Measurements from ENCODE around the gene SPPL2B. TPM values are rescaled to one million over a fixed set of nuclear protein-coding genes. Genes with fewer than 3 reads are reported as not detected.

SPPL2B gene
- total RNA-seq, 1 donor from 2014 or later: 95.7 TPM

GRCh38 chr19:2375353-2376121 is 47.1 kb downstream of the SPPL2B start:
- no peak overlapping the region for H3K27ac ChIP-seq
- H3K9me3 ChIP-seq: peaks cover 0 to 3% of the 10 kb centered on the region in 2 donors
- no peak for TF ChIP-seq CTCF (IDR thresholded peaks at IDR 0.05)
- intact Hi-C loops (cut with DNase I): no loop called here
- no peaks in the 10 kb centered on the region for H3K27me3 ChIP-seq
- H3K36me3 ChIP-seq: no peaks in the 10 kb centered on the region
- H3K4me3 ChIP-seq: no peak overlapping the region
- no peak for DNase-seq (ENCODE audit: low spot score in 2 of 2)
- no peaks in the 10 kb centered on the region for H3K4me1 ChIP-seq

- Histone ChIP-seq H3K27me3 (no peaks in the 10 kb centered on the region), H3K4me1 (no peaks in the 10 kb centered on the region), H3K27ac (no peak overlapping the region), H3K4me3 (no peak overlapping the region), H3K9me3 (peaks cover 0 to 4% of the 10 kb centered on the region in 2 donors), H3K36me3 (no peaks in the 10 kb centered on the region)
- no peak for TF ChIP-seq CTCF (IDR thresholded peaks at IDR 0.05)
- intact Hi-C loops (cut with DNase I): no loop called here
- DNase-seq (ENCODE audit: low spot score in 2 of 2): no peak
Measured at GRCh38 chr19:2376784-2377519, 48.5 kb downstream of the SPPL2B start.

- no peak for DNase-seq (ENCODE audit: low spot score in 2 of 2)
- no peak overlapping the region for H3K27ac ChIP-seq
- H3K4me3 ChIP-seq: no peak overlapping the region
- intact Hi-C loops (cut with DNase I): no loop called here
- H3K4me1 ChIP-seq: no peaks in the 10 kb centered on the region
- no peak for TF ChIP-seq CTCF (IDR thresholded peaks at IDR 0.05)
- H3K9me3 ChIP-seq: peaks cover 0 to 4% of the 10 kb centered on the region in 2 donors
- H3K27me3 ChIP-seq: no peaks in the 10 kb centered on the region
- no peaks in the 10 kb centered on the region for H3K36me3 ChIP-seq
Measured at GRCh38 chr19:2380567-2380966, 52.1 kb downstream of the SPPL2B start.

GRCh38 chr19:2381148-2381820 is 52.8 kb downstream of the SPPL2B start:
- Histone ChIP-seq H3K4me1 (no peaks in the 10 kb centered on the region), H3K9me3 (peaks cover 0 to 4% of the 10 kb centered on the region in 2 donors), H3K27ac (no peak overlapping the region), H3K4me3 (no peak overlapping the region), H3K36me3 (no peaks in the 10 kb centered on the region), H3K27me3 (no peaks in the 10 kb centered on the region)
- TF ChIP-seq CTCF (IDR thresholded peaks at IDR 0.05): no peak
- intact Hi-C loops (cut with DNase I): no loop called here
- DNase-seq (ENCODE audit: low spot score in 2 of 2): no peak

GRCh38 chr19:2382530-2383222 is 54.2 kb downstream of the SPPL2B start:
- peaks cover 0 to 4% of the 10 kb centered on the region in 2 donors for H3K9me3 ChIP-seq
- no peak for DNase-seq (ENCODE audit: low spot score in 2 of 2)
- TF ChIP-seq CTCF (IDR thresholded peaks at IDR 0.05): no peak
- no peaks in the 10 kb centered on the region for H3K36me3 ChIP-seq
- H3K4me1 ChIP-seq: no peaks in the 10 kb centered on the region
- intact Hi-C loops (cut with DNase I): no loop called here
- H3K27me3 ChIP-seq: no peaks in the 10 kb centered on the region
- no peak overlapping the region for H3K4me3 ChIP-seq
- no peak overlapping the region for H3K27ac ChIP-seq
